HuH-7.5 (cell line): ENCODE results near the gene RBM12.
"Not testable (repeated sequence)": the region's sequence is repeated elsewhere in the genome, so short reads cannot be mapped to it uniquely, and the experiment has no call there.

Experiments
- DNase-seq: peaks from one replicate; pipeline ENCODE4 v3.0.0; 2011; ENCODE audit warnings: low spot score

The RBM12 gene, protein sequence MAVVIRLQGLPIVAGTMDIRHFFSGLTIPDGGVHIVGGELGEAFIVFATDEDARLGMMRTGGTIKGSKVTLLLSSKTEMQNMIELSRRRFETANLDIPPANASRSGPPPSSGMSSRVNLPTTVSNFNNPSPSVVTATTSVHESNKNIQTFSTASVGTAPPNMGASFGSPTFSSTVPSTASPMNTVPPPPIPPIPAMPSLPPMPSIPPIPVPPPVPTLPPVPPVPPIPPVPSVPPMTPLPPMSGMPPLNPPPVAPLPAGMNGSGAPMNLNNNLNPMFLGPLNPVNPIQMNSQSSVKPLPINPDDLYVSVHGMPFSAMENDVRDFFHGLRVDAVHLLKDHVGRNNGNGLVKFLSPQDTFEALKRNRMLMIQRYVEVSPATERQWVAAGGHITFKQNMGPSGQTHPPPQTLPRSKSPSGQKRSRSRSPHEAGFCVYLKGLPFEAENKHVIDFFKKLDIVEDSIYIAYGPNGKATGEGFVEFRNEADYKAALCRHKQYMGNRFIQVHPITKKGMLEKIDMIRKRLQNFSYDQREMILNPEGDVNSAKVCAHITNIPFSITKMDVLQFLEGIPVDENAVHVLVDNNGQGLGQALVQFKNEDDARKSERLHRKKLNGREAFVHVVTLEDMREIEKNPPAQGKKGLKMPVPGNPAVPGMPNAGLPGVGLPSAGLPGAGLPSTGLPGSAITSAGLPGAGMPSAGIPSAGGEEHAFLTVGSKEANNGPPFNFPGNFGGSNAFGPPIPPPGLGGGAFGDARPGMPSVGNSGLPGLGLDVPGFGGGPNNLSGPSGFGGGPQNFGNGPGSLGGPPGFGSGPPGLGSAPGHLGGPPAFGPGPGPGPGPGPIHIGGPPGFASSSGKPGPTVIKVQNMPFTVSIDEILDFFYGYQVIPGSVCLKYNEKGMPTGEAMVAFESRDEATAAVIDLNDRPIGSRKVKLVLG

GRCh38 chr20:35664466-35665206, at the start of gene RBM12, which contains the start of gene CPNE1:
TSS of gene RBM12 (minus strand) at chr20:35664900. CDS start at chr20:35655322, 9,578 bp downstream.
TSS of gene CPNE1 (minus strand) at chr20:35664900. CDS start at chr20:35632923, 31,977 bp downstream.
- DNase-seq, result peak; percentile 98

DNA sequence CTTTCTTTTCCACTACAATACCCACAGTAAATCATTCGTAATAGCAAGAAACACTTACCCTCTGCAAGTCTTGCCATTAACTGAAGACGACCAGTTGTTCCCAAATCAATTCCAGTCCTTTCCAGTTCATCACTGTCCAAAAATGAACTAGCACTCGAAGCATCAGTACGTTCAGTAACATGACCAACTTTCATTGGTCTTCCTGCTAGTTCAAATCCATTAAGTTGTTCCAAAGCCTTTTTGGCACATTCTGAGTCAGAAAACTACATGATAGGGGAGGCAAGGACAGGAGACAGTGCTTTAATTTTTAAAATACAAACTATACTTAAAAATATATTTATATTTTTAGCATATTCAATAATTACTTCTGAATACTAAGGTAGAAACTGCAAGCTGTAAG, 49.4 kb upstream of the RBM12 start:
- DNase-seq, result no peak

DNA sequence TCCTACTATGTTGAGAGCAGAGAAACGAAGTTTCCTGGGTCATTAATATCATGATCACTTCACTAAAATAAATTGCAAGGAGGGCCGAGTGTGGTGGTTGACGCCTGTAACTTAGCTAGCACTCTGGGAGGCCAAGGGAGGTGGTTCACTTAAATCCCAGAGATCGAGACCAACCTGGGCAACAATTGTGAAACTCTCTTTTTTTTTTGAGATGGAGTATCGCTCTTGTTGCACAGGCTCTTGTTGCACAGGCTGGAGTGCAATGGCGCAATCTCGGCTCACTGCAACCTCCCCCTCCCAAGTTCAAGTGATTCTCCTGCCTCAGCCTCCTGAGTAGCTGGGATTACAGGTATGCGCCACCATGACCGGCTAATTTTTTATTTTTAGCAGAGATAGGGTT, 48.4 kb upstream of the RBM12 start:
- not testable (repeated sequence) for DNase-seq

GRCh38 chr20:35711588-35712209, 47.0 kb upstream of the RBM12 start:
- no peak for DNase-seq

- no peak for DNase-seq
These were observed 46.3 kb upstream of the RBM12 start for GRCh38 chr20:35710884-35711587.

- DNase-seq, result no peak
These were observed 45.3 kb upstream of the RBM12 start for GRCh38 chr20:35710039-35710438.

DNA sequence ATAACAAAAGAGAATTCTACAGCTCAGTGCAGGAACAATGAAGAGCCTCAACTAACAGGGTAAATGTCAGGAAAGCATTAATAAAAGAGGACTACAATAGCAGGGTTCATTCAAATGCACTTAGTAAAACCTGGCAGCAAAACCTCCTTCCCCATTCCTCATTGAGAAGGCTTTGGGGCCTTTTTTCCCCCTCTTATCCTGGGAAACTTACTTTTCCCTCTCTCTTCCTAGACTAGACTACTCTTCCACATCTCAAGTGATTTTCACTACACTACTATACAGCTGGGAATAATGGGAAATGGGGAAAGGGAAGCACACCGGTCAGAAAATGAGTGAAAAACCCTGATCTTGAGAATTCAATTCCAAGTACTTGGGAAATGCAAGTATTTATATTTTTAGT, 44.6 kb upstream of the RBM12 start:
- DNase-seq, result no peak

DNA sequence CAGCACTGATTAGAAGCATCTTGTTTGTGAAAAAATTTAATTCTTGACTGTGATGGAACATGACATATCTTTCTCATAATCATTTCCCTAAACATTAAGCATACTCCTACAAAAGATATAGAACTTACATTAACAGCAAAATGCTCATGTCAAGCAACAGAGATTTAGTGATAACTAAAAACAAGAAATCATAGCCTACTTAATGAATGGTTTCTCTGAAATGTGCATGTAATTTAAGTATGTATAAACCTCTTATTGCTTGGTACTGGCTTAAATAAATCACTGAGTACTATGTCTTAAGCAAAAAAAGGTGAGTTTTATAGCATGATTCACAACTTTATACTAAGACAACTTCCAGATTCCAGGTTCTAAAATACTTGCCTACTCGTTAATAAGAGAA, 43.8 kb upstream of the RBM12 start:
- no peak for DNase-seq

GRCh38 chr20:35706591-35707529, 42.2 kb upstream of the RBM12 start:
- not testable (repeated sequence) for DNase-seq

DNA sequence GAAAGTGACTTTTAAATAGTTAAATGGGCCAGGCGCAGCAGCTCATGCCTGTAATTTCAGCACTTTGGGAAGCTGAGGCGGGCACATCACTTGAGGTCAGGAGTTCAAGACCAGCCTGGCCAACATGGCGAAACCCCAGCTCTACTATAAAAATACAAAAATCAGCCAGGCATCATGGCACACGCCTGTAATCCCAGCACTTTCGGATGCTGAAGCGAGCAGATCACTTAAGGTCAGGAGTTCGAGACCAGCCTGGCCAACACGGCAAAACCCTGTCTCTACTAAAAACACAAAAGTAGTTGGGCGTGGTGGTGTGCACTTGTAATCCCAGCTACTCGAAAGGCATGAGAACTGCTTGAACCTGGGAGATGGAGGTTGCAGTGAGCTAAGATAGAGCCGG, 41.2 kb upstream of the RBM12 start:
- not testable (repeated sequence) for DNase-seq

GRCh38 chr20:35704514-35705261, 40.0 kb upstream of the RBM12 start:
- no peak for DNase-seq

GRCh38 chr20:35702824-35703695, 38.4 kb upstream of the RBM12 start:
- DNase-seq, result no peak

- no peak for DNase-seq
These were observed 37.5 kb upstream of the RBM12 start for GRCh38 chr20:35702051-35702823.

DNA sequence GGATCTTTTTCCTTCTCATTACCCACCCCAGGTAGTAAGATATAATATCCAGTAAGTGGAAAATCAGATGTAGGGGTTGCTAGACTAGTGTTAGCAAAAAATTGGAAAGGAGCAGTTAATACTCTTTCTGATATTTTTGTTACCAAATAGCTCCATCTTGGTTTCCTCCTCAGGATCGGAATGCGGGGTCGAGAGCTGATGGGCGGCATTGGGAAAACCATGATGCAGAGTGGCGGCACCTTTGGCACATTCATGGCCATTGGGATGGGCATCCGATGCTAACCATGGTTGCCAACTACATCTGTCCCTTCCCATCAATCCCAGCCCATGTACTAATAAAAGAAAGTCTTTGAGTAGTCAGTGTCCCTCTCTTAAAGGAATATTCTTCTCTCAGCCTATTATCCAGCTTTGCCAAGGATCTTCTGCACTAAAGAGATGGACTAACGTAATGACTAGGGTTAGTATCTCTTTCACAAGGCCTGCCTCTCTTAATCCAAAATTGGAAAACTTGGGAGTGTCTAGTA, 36.0 kb upstream of the RBM12 start:
- no peak for DNase-seq

GRCh38 chr20:35699957-35700624, 35.4 kb upstream of the RBM12 start:
- DNase-seq, result no peak

DNA sequence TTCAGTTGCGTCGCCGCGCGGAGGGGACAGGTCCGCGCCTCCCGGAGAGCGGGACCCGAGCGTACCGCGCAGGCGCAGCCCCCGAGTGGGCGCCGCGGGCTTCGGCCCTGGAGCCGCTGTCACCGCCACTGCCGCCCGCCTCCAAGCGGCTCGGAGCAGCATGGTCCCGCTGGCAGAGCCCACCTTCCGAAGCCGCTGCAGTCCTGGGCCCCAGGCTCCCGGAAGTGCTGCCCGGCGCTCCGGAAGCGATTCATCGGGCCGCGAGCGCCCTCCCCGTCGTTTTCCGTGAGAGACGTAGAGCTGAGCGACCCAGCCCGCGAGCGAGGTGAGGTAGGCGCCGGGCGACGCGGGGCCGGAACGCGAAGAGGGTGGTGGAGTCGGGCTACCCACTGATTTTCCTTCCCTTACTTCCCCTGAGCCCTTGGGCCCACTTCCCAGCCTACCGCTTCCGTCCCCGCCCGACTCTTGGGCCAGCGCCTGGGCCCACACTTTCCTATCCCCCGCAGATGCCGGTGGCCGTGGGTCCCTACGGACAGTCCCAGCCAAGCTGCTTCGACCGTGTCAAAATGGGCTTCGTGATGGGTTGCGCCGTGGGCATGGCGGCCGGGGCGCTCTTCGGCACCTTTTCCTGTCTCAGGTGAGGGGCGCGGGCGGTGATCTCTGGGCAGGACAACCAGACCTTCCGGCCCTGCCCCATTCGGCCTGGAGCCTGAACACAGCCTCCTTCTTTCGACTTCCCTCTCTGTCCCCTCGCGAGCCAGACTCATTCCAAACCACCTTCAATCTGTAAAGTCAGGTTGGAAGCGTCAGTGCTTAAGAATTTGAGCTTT, 34.6 kb upstream of the RBM12 start, which contains the start of the genes NFS1 and ROMO1:
Gene NFS1 (minus strand): TSS at position 226 of the 830 bp plus-strand sequence. CDS start 64 bp downstream, at position 162.
Gene ROMO1 (plus strand): TSS at position 279 of the 830 bp plus-strand sequence. CDS start 228 bp downstream, at position 507.
- peak; percentile 91 for DNase-seq
